Endothelial cell of umbilical vein (primary cell): ENCODE data around the gene ITM2C. TPM values are rescaled to one million over a fixed set of nuclear protein-coding genes. Genes with fewer than 3 reads are reported as not detected.

Source experiments
- BruUV-seq: library from RNA; stranded (reverse); fragments of 400-500 nt; replicated peaks from 2 replicates; lab custom pipeline; 2021; lab: Mats Ljungman, UMichigan
- CTCF ChIA-PET: fragments of 300-600, 350-600 bp; sonication (Branson Sonifier 250); formaldehyde crosslinking; loops from one replicate; lab custom pipeline; 2021; ENCODE audit warnings: antibody characterized with exemption, inconsistent platforms; lab: Charles Lee
- POLR2A ChIA-PET: fragments of 300-600, 350-600 bp; sonication (Branson Sonifier 250); formaldehyde crosslinking; loops from one replicate; lab custom pipeline; 2021; ENCODE audit warnings: antibody characterized with exemption, inconsistent platforms; lab: Charles Lee
- DNase-seq: peaks from one replicate; pipeline ENCODE4 v3.0.0-alpha.2; 2011; ENCODE audit warnings: low read depth, low spot score
- FAIRE-seq: peaks from 2 replicates; lab custom pipeline; 2011; peaks lifted over from hg19 to GRCh38; lab: Jason Lieb, UNC
- H2AFZ ChIP-seq: 2 replicates; pipeline ENCODE4 v1.6.0; 2012; ENCODE audit warnings: low read depth, low read length, control low read depth, inconsistent platforms
- H3K27ac ChIP-seq: 2 replicates; pipeline ENCODE4 v1.5.1; 2011; ENCODE audit warnings: low read depth, mild to moderate bottlenecking, control low read depth, low read length, moderate library complexity; ENCODE audit not compliant: insufficient read depth
- H3K27me3 ChIP-seq, 2 experiments: 2 replicates each; pipeline versions ENCODE4 v1.6.0 to v1.6.1; 2011; ENCODE audit warnings: low read length in 2 of 2, mixed read lengths in 1 of 2; ENCODE audit not compliant: control insufficient read depth in 2 of 2, insufficient read depth in 2 of 2
- H3K36me3 ChIP-seq, 2 experiments: 2 replicates in 1 of 2; 3 replicates in 1 of 2; pipeline ENCODE4 v1.5.1; 2011; ENCODE audit warnings: low read length in 2 of 2, mild to moderate bottlenecking in 1 of 2, moderate library complexity in 1 of 2; ENCODE audit not compliant: control insufficient read depth in 2 of 2, insufficient read depth in 2 of 2; ENCODE audit errors: extremely low read depth in 1 of 2
- H3K4me1 ChIP-seq: 3 replicates; pipeline ENCODE4 v1.5.1; 2011; ENCODE audit warnings: mild to moderate bottlenecking, low read length; ENCODE audit not compliant: control insufficient read depth, insufficient read depth; ENCODE audit errors: extremely low read depth
- H3K4me2 ChIP-seq: 2 replicates; pipeline ENCODE4 v1.6.1; 2011; ENCODE audit warnings: low read length, control low read depth, mixed read lengths; ENCODE audit not compliant: insufficient read depth
- H3K4me3 ChIP-seq, 3 experiments: fragments of 200-600 bp in 1 of 3; sonication (generic), shearing (Covaris generic) in 1 of 3; replicated peaks in 1 of 3; 2 replicates each; pipeline ENCODE4 v1.5.1; 2011 to 2016; ENCODE audit warnings: control low read depth in 3 of 3, low read length in 3 of 3, mild to moderate bottlenecking in 2 of 3, inconsistent platforms in 1 of 3, low read depth in 1 of 3, moderate library complexity in 1 of 3; ENCODE audit not compliant: insufficient read depth in 1 of 3
- H3K79me2 ChIP-seq: 2 replicates; pipeline ENCODE4 v1.6.0; 2012; ENCODE audit warnings: low read length, inconsistent platforms; ENCODE audit not compliant: control insufficient read depth, insufficient read depth
- H3K9ac ChIP-seq: replicated peaks from 2 replicates; pipeline ENCODE3; 2011; ENCODE audit warnings: low read length, control low read depth; ENCODE audit not compliant: insufficient read depth; ENCODE audit errors: extremely low read depth
- H3K9me1 ChIP-seq: replicated peaks from 3 replicates; pipeline ENCODE4 v1.6.0; 2011; ENCODE audit warnings: mild to moderate bottlenecking, low read length; ENCODE audit not compliant: control insufficient read depth, insufficient read depth; ENCODE audit errors: extremely low read depth
- H3K9me3 ChIP-seq: replicated peaks from 2 replicates; pipeline ENCODE4 v1.5.1; 2012; ENCODE audit warnings: low read length, inconsistent platforms; ENCODE audit not compliant: control insufficient read depth, insufficient read depth
- H4K20me1 ChIP-seq: replicated peaks from 2 replicates; pipeline ENCODE3; 2011; ENCODE audit warnings: mild to moderate bottlenecking, low read length; ENCODE audit not compliant: control insufficient read depth, insufficient read depth; ENCODE audit errors: extremely low read depth
- CTCF ChIP-seq, 2 donors: IDR thresholded peaks; 1 replicate in 1 of 2; 2 replicates in 1 of 2; pipeline ENCODE4 v1.5.1; 2011; ENCODE audit warnings: low read length in 2 of 2, mild to moderate bottlenecking in 2 of 2, moderate library complexity in 2 of 2, control low read depth in 1 of 2, inconsistent platforms in 1 of 2, low read depth in 1 of 2; ENCODE audit not compliant: insufficient read depth in 1 of 2; ENCODE audit errors: extremely low read depth in 1 of 2
- EZH2 ChIP-seq: IDR thresholded peaks from 2 replicates; pipeline ENCODE4 v1.6.1; 2012; ENCODE audit warnings: borderline replicate concordance, low read depth, mild to moderate bottlenecking, moderate library complexity, low read length, inconsistent platforms; ENCODE audit not compliant: severe bottlenecking
- FOS ChIP-seq: IDR thresholded peaks from 2 replicates; pipeline ENCODE4 v1.6.1; 2011; ENCODE audit warnings: mild to moderate bottlenecking, low read length, moderate library complexity, borderline replicate concordance; ENCODE audit not compliant: insufficient read depth
- GATA2 ChIP-seq: IDR thresholded peaks from 2 replicates; pipeline ENCODE4 v1.7.0; 2011; ENCODE audit warnings: low read depth, mild to moderate bottlenecking, moderate library complexity, mixed read lengths, low read length; ENCODE audit not compliant: insufficient read length, insufficient read depth
- JUN ChIP-seq: IDR thresholded peaks from 2 replicates; pipeline ENCODE4 v1.6.1; 2011; ENCODE audit warnings: borderline replicate concordance, low read depth; ENCODE audit not compliant: insufficient read length, insufficient read depth
- MAX ChIP-seq: IDR thresholded peaks from 2 replicates; pipeline ENCODE4 v1.6.1; 2011; ENCODE audit not compliant: insufficient read depth, insufficient read length
- MYC ChIP-seq: IDR thresholded peaks from one replicate; pipeline ENCODE4 v1.6.1; 2011; ENCODE audit warnings: mild to moderate bottlenecking, low read depth, low read length
- POLR2A ChIP-seq: IDR thresholded peaks from 2 replicates; pipeline ENCODE4 v1.6.1; 2012; ENCODE audit warnings: low read depth, mild to moderate bottlenecking, control low read depth, low read length
- POLR2AphosphoS5 ChIP-seq: IDR thresholded peaks from 2 replicates; pipeline ENCODE4 v1.6.1; 2012; ENCODE audit warnings: low read depth, mild to moderate bottlenecking, control low read depth, low read length, moderate library complexity; ENCODE audit not compliant: insufficient read depth
- dilution Hi-C: fragments of 300-500 bp; cut with MboI; formaldehyde crosslinking; loops from one replicate; pipeline ENCODE4 v1.15.0; 2019; ENCODE audit warnings: low sequenced_read_pairs; ENCODE audit not compliant: extremely low pct_ligation_motif_present
- intact Hi-C: fragments of 100-400 bp; cut with micrococcal nuclease; formaldehyde crosslinking; loops from one replicate; pipeline ENCODE4 v1.10.0; 2022
- polyA plus RNA-seq, 4 experiments: library from polyadenylated mRNA; depleted of rRNA in 3 of 4; stranded (reverse) in 3 of 4; unstranded in 1 of 4; fragments of >200 nt; gene quantifications; 2 replicates each; pipeline versions ENCODE4 v1.2.1 to v1.2.3, GENCODE V29; 2011 to 2012; ENCODE audit warnings: missing spikeins in 1 of 4
- total RNA-seq: library from RNA; stranded (reverse); gene quantifications from 2 replicates; pipeline ENCODE4 v1.2.3, GENCODE V29; 2021

Gene ITM2C
- total and polyA plus RNA-seq, 2 donors (not counting 3 experiments of a cell fraction or from before 2014, with no cell fraction given), result 12.0 to 12.1 TPM

- Histone ChIP-seq H2AFZ (no peak overlapping the region), H3K36me3 (no peaks in the 10 kb centered on the region), H4K20me1 (no peaks in the 10 kb centered on the region), H3K4me2 (no peak overlapping the region), H3K4me3 (no peak overlapping the region), H3K9me1 (no peaks in the 10 kb centered on the region), H3K79me2 (no peaks in the 10 kb centered on the region), H3K27me3 (no peaks in the 10 kb centered on the region), H3K27ac (no peak overlapping the region), H3K9ac (no peak overlapping the region), H3K9me3 (no peaks in the 10 kb centered on the region), H3K4me1 (no peaks in the 10 kb centered on the region)
- ChIA-PET POLR2A (no interaction called here), CTCF (no interaction called here)
- DNase-seq, result no peak
- dilution Hi-C loops, result no loop called here
- no peak for TF ChIP-seq CTCF (IDR thresholded peaks at IDR 0.05; ENCODE audit: extremely low read depth in 1 of 2, insufficient read depth in 1 of 2, low read depth in 1 of 2, low read length in 2 of 2)
- no TSS peak for BruUV-seq
- intact Hi-C loops, result no loop called here
- no peak for FAIRE-seq
Observed at GRCh38 chr2:230906471-230907230, 41.9 kb downstream of the ITM2C start.

GRCh38 chr2:230907361-230908091 is 42.8 kb downstream of the ITM2C start:
- POLR2A ChIA-PET, result no interaction called here
- dilution Hi-C loops (no loop called here), intact Hi-C loops (no loop called here)
- Histone ChIP-seq H3K4me1 (no peaks in the 10 kb centered on the region), H3K4me2 (no peak overlapping the region), H3K4me3 (no peak overlapping the region), H3K36me3 (no peaks in the 10 kb centered on the region), H3K9me1 (no peaks in the 10 kb centered on the region), H3K9ac (no peak overlapping the region), H3K27me3 (no peaks in the 10 kb centered on the region), H4K20me1 (no peaks in the 10 kb centered on the region), H3K9me3 (no peaks in the 10 kb centered on the region), H3K79me2 (no peaks in the 10 kb centered on the region), H2AFZ (no peak overlapping the region), H3K27ac (no peak overlapping the region)
- CTCF ChIA-PET, result no interaction called here
- no peak for FAIRE-seq
- BruUV-seq, result no TSS peak
- TF ChIP-seq CTCF (IDR thresholded peaks at IDR 0.05; ENCODE audit: extremely low read depth in 1 of 2, insufficient read depth in 1 of 2, low read depth in 1 of 2, low read length in 2 of 2) (no peak), FOS (no peak), JUN (no peak), GATA2 (no peak), MAX (no peak), POLR2A (no peak), EZH2 (no peak), POLR2AphosphoS5 (no peak), MYC (no peak)
- DNase-seq, result no peak
